GM19467 (cell line): ENCODE data around the gene MID1.

Experiments
- ATAC-seq: cut with Tn5 transposase; IDR thresholded peaks from one replicate; pipeline ENCODE4 v1.9.1; 2021; ENCODE audit warnings: mild to moderate bottlenecking, moderate library complexity; ENCODE audit not compliant: unreplicated experiment

MID1 gene

GRCh38 chrX:10533696-10534365 lies 86.6 kb downstream of the MID1 start:
- ATAC-seq = no peak

- ATAC-seq = no peak
Observed at GRCh38 chrX:10531927-10532326, 88.5 kb downstream of the MID1 start.

GRCh38 chrX:10529344-10529743 lies 91.0 kb downstream of the MID1 start:
- ATAC-seq = no peak

GRCh38 chrX:10526451-10526850 lies 93.9 kb downstream of the MID1 start:
- ATAC-seq = no peak

GRCh38 chrX:10525381-10526120 lies 94.8 kb downstream of the MID1 start:
- no peak for ATAC-seq

- no peak for ATAC-seq
Observed at GRCh38 chrX:10524578-10524977, 95.8 kb downstream of the MID1 start.

- no peak for ATAC-seq
Observed at GRCh38 chrX:10519761-10520160, 100.6 kb downstream of the MID1 start.

GRCh38 chrX:10519278-10519677 lies 101.1 kb downstream of the MID1 start:
- no peak for ATAC-seq

GRCh38 chrX:10518073-10518472 lies 102.3 kb downstream of the MID1 start:
- ATAC-seq = no peak

- no peak for ATAC-seq
Observed at GRCh38 chrX:10516781-10517322, 103.5 kb downstream of the MID1 start.

GRCh38 chrX:10514891-10515290 lies 105.5 kb downstream of the MID1 start:
- no peak for ATAC-seq

- no peak for ATAC-seq
Observed at GRCh38 chrX:10513974-10514373, 106.4 kb downstream of the MID1 start.

- no peak for ATAC-seq
Observed at GRCh38 chrX:10512741-10513140, 107.6 kb downstream of the MID1 start.

- ATAC-seq = no peak
Observed at GRCh38 chrX:10512258-10512657, 108.1 kb downstream of the MID1 start.

GRCh38 chrX:10509397-10509796 lies 111.0 kb downstream of the MID1 start:
- ATAC-seq = no peak

GRCh38 chrX:10508891-10509290 lies 111.5 kb downstream of the MID1 start:
- no peak for ATAC-seq

GRCh38 chrX:10507876-10508275 lies 112.5 kb downstream of the MID1 start:
- no peak for ATAC-seq

GRCh38 chrX:10507181-10507580 lies 113.2 kb downstream of the MID1 start:
- no peak for ATAC-seq

- no peak for ATAC-seq
Observed at GRCh38 chrX:10506781-10507180, 113.6 kb downstream of the MID1 start.

- ATAC-seq = no peak
Observed at GRCh38 chrX:10505726-10506125, 114.7 kb downstream of the MID1 start.

GRCh38 chrX:10502961-10503360 lies 117.4 kb downstream of the MID1 start:
- no peak for ATAC-seq

- no peak for ATAC-seq
Observed at GRCh38 chrX:10501611-10502010, 118.8 kb downstream of the MID1 start.
